HUES48 (cell line): ENCODE data around the gene CDKL1.
"Not testable (repeated sequence)": the region's sequence is repeated elsewhere in the genome, so short reads cannot be mapped to it uniquely, and the experiment has no call there.

Experiments
- H3K27ac ChIP-seq: one replicate; pipeline ENCODE4 v1.7.0; 2013; ENCODE audit warnings: low read depth, low read length, inconsistent platforms
- H3K27me3 ChIP-seq: 2 replicates; pipeline ENCODE4 v1.6.1; 2013; ENCODE audit warnings: mild to moderate bottlenecking, low read length; ENCODE audit not compliant: control insufficient read depth, insufficient read depth
- H3K36me3 ChIP-seq: 2 replicates; pipeline ENCODE4 v1.6.1; 2013; ENCODE audit warnings: low read length; ENCODE audit not compliant: control insufficient read depth, insufficient read depth
- H3K4me1 ChIP-seq: 2 replicates; pipeline ENCODE4 v1.6.1; 2013; ENCODE audit warnings: mild to moderate bottlenecking, low read length; ENCODE audit not compliant: control insufficient read depth, insufficient read depth
- H3K4me3 ChIP-seq: 2 replicates; pipeline ENCODE4 v1.5.1; 2013; ENCODE audit warnings: mild to moderate bottlenecking, low read depth, low read length
- H3K9ac ChIP-seq: 2 replicates; pipeline ENCODE4 v1.6.1; 2013; ENCODE audit warnings: mild to moderate bottlenecking, low read depth, low read length, moderate library complexity
- H3K9me3 ChIP-seq: 2 replicates; pipeline ENCODE4 v1.6.1; 2013; ENCODE audit warnings: low read length; ENCODE audit not compliant: control insufficient read depth, insufficient read depth

Gene CDKL1

GRCh38 chr14:50357124-50357523 lies 39.6 kb downstream of the CDKL1 start:
- H3K27ac ChIP-seq, result no peak overlapping the region
- no peaks in the 10 kb centered on the region for H3K9me3 ChIP-seq
- H3K4me3 ChIP-seq, result no peak overlapping the region
- no peaks in the 10 kb centered on the region for H3K36me3 ChIP-seq
- no peaks in the 10 kb centered on the region for H3K4me1 ChIP-seq
- H3K9ac ChIP-seq, result no peak overlapping the region
- H3K27me3 ChIP-seq, result no peaks in the 10 kb centered on the region

- H3K27ac ChIP-seq, H3K4me1 ChIP-seq, H3K9me3 ChIP-seq, H3K36me3 ChIP-seq, H3K4me3 ChIP-seq, H3K9ac ChIP-seq, H3K27me3 ChIP-seq: not testable (repeated sequence)
Measured at GRCh38 chr14:50356283-50356682, 40.4 kb downstream of the CDKL1 start.

GRCh38 chr14:50355692-50356091 lies 41.0 kb downstream of the CDKL1 start:
- Histone ChIP-seq H3K36me3 (no peaks in the 10 kb centered on the region), H3K27ac (no peak overlapping the region), H3K9me3 (no peaks in the 10 kb centered on the region), H3K4me1 (no peaks in the 10 kb centered on the region), H3K27me3 (no peaks in the 10 kb centered on the region), H3K4me3 (no peak overlapping the region), H3K9ac (no peak overlapping the region)

- Histone ChIP-seq H3K9me3 (no peaks in the 10 kb centered on the region), H3K4me1 (no peaks in the 10 kb centered on the region), H3K27me3 (no peaks in the 10 kb centered on the region), H3K36me3 (no peaks in the 10 kb centered on the region), H3K4me3 (no peak overlapping the region), H3K9ac (no peak overlapping the region), H3K27ac (no peak overlapping the region)
Measured at GRCh38 chr14:50354527-50354926, 42.2 kb downstream of the CDKL1 start.

GRCh38 chr14:50353126-50353525 lies 43.6 kb downstream of the CDKL1 start:
- Histone ChIP-seq H3K4me3 (no peak overlapping the region), H3K27me3 (no peaks in the 10 kb centered on the region), H3K9me3 (no peaks in the 10 kb centered on the region), H3K4me1 (no peaks in the 10 kb centered on the region), H3K27ac (no peak overlapping the region), H3K36me3 (no peaks in the 10 kb centered on the region), H3K9ac (no peak overlapping the region)

- H3K9me3 ChIP-seq, result no peaks in the 10 kb centered on the region
- H3K9ac ChIP-seq, result no peak overlapping the region
- no peaks in the 10 kb centered on the region for H3K4me1 ChIP-seq
- no peak overlapping the region for H3K27ac ChIP-seq
- no peaks in the 10 kb centered on the region for H3K36me3 ChIP-seq
- H3K4me3 ChIP-seq, result no peak overlapping the region
- no peaks in the 10 kb centered on the region for H3K27me3 ChIP-seq
Measured at GRCh38 chr14:50352584-50352983, 44.1 kb downstream of the CDKL1 start.

- no peak overlapping the region for H3K27ac ChIP-seq
Measured at GRCh38 chr14:50350975-50351374, 45.7 kb downstream of the CDKL1 start.

GRCh38 chr14:50348933-50349332 lies 47.7 kb downstream of the CDKL1 start:
- Histone ChIP-seq H3K27ac (no peak overlapping the region), H3K36me3 (no peaks in the 10 kb centered on the region), H3K9ac (no peak overlapping the region), H3K4me3 (no peak overlapping the region), H3K9me3 (no peaks in the 10 kb centered on the region), H3K27me3 (no peaks in the 10 kb centered on the region), H3K4me1 (no peaks in the 10 kb centered on the region)

More at GRCh38 chr14:50350975-50351374, 45.7 kb downstream of the CDKL1 start:
- H3K4me3 ChIP-seq, result no peak overlapping the region
- no peaks in the 10 kb centered on the region for H3K27me3 ChIP-seq
- no peaks in the 10 kb centered on the region for H3K4me1 ChIP-seq
- H3K9ac ChIP-seq, result no peak overlapping the region
- no peaks in the 10 kb centered on the region for H3K9me3 ChIP-seq
- no peaks in the 10 kb centered on the region for H3K36me3 ChIP-seq

GRCh38 chr14:50347521-50347920 lies 49.2 kb downstream of the CDKL1 start:
- H3K27me3 ChIP-seq, result no peaks in the 10 kb centered on the region
- no peak overlapping the region for H3K27ac ChIP-seq
- H3K4me1 ChIP-seq, result peaks cover 8% of the 10 kb centered on the region
- no peaks in the 10 kb centered on the region for H3K9me3 ChIP-seq
- no peaks in the 10 kb centered on the region for H3K36me3 ChIP-seq
- H3K9ac ChIP-seq, result no peak overlapping the region
- no peak overlapping the region for H3K4me3 ChIP-seq

GRCh38 chr14:50345846-50346422 lies 50.7 kb downstream of the CDKL1 start:
- no peak overlapping the region for H3K27ac ChIP-seq
- no peaks in the 10 kb centered on the region for H3K27me3 ChIP-seq
- peaks cover 12% of the 10 kb centered on the region for H3K4me1 ChIP-seq
- no peak overlapping the region for H3K9ac ChIP-seq
- H3K9me3 ChIP-seq, result no peaks in the 10 kb centered on the region
- no peak overlapping the region for H3K4me3 ChIP-seq
- H3K36me3 ChIP-seq, result no peaks in the 10 kb centered on the region

GRCh38 chr14:50344876-50345563 lies 51.7 kb downstream of the CDKL1 start:
- no peak overlapping the region for H3K27ac ChIP-seq
- peaks cover 12% of the 10 kb centered on the region for H3K4me1 ChIP-seq
- H3K4me3 ChIP-seq, result no peak overlapping the region
- H3K36me3 ChIP-seq, result no peaks in the 10 kb centered on the region
- no peak overlapping the region for H3K9ac ChIP-seq
- no peaks in the 10 kb centered on the region for H3K27me3 ChIP-seq
- H3K9me3 ChIP-seq, result no peaks in the 10 kb centered on the region
